Kidney epithelial cell (primary cell): Measurements from ENCODE around the gene METRNL. TPM values are rescaled to one million over a fixed set of nuclear protein-coding genes. Genes with fewer than 3 reads are reported as not detected.

Experiments used
- DNase-seq: peaks from one replicate; pipeline ENCODE4 v3.0.0-alpha.2; 2010; ENCODE audit warnings: low read depth
- H3K27me3 ChIP-seq: 2 replicates; pipeline ENCODE4 v1.6.0; 2011; ENCODE audit warnings: low read length; ENCODE audit not compliant: control insufficient read depth, insufficient read depth
- H3K36me3 ChIP-seq: 2 replicates; pipeline ENCODE4 v1.5.1; 2011; ENCODE audit warnings: low read length; ENCODE audit not compliant: control insufficient read depth, insufficient read depth
- H3K4me3 ChIP-seq: 2 replicates; pipeline ENCODE4 v1.5.1; 2011; ENCODE audit warnings: low read depth, mild to moderate bottlenecking, control low read depth, low read length
- total RNA-seq: library from RNA; depleted of rRNA; stranded (reverse); fragments of >200 nt; gene quantifications from 2 replicates; pipeline ENCODE4 v1.2.3, GENCODE V29; 2015
- TF ChIP-seq, protein P1 (sequence below): IDR thresholded peaks from 2 replicates; pipeline ENCODE4 v1.5.1; 2011; ENCODE audit warnings: mild to moderate bottlenecking, moderate library complexity, low read length, control low read depth, inconsistent platforms; ENCODE audit not compliant: insufficient read depth, poor library complexity, severe bottlenecking

The METRNL gene
- total RNA-seq, 1 donor from 2014 or later = 91.5 TPM

DNA sequence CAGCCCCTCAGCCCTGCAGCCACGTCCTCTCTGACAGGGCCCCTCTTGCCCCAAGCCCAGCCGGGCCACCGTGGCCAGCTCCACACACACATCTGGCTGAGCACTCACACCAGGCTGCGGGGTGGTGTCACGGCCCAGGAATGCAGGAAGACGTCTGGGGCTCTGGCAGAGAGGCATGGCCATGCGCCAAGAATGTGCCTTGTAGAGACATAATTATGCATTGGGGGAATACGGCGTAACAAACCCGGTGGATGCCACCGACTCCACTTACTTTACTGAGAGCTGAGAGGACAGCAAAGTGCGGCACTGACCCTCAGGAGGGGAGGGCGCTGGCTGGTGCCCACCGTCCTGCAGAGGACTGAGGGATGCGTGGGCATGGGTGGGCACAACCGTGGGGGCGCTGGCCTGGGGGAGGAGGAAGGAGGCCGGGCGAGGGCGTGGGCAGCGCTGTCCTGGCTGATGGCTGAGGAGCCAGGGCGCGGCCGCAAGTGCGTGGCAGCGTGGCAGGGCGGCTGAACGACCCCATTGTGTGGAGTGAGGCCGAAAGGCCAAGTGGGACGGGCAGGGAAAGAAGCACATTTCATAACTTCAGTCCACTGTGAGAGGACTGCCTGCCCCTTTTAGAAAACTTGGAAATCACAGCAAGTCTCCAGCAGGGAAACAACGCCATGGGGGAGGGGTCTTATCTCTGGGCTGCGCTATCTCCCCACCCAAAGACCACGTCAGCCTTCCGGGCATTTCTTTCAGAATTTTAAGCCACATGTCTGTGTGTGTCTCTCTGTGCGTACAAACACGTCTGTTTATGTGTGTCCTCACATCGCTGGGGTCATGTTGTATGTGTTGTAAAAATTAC is 30.6 kb downstream of the METRNL start:
- Histone ChIP-seq H3K27me3 (peaks cover 20% of the 10 kb centered on the region), H3K36me3 (no peaks in the 10 kb centered on the region), H3K4me3 (peak overlapping the region; percentile 18)
- DNase-seq = peak; percentile 90
- TF ChIP-seq, protein P1, sequence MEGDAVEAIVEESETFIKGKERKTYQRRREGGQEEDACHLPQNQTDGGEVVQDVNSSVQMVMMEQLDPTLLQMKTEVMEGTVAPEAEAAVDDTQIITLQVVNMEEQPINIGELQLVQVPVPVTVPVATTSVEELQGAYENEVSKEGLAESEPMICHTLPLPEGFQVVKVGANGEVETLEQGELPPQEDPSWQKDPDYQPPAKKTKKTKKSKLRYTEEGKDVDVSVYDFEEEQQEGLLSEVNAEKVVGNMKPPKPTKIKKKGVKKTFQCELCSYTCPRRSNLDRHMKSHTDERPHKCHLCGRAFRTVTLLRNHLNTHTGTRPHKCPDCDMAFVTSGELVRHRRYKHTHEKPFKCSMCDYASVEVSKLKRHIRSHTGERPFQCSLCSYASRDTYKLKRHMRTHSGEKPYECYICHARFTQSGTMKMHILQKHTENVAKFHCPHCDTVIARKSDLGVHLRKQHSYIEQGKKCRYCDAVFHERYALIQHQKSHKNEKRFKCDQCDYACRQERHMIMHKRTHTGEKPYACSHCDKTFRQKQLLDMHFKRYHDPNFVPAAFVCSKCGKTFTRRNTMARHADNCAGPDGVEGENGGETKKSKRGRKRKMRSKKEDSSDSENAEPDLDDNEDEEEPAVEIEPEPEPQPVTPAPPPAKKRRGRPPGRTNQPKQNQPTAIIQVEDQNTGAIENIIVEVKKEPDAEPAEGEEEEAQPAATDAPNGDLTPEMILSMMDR = no peak

DNA sequence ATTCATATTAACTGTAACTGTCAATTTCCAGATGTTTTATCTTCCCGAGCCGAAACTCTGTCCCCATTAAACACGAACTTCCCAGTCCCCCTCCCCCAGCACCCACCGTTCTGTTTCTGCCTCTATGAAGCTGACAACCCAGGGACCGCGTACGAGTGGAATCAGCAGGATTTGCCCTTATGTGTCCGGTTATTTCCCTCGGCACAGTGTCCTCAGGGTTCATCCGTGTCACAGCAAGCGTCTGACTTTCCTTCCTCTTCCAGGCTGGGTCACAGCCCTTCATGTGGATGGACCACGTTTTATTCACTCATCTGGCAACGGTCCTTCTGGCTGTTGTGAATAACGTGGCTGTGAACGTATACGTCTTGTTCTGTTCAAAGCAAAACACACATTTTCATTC is 31.3 kb downstream of the METRNL start:
- H3K4me3 ChIP-seq = no peak overlapping the region

DNA sequence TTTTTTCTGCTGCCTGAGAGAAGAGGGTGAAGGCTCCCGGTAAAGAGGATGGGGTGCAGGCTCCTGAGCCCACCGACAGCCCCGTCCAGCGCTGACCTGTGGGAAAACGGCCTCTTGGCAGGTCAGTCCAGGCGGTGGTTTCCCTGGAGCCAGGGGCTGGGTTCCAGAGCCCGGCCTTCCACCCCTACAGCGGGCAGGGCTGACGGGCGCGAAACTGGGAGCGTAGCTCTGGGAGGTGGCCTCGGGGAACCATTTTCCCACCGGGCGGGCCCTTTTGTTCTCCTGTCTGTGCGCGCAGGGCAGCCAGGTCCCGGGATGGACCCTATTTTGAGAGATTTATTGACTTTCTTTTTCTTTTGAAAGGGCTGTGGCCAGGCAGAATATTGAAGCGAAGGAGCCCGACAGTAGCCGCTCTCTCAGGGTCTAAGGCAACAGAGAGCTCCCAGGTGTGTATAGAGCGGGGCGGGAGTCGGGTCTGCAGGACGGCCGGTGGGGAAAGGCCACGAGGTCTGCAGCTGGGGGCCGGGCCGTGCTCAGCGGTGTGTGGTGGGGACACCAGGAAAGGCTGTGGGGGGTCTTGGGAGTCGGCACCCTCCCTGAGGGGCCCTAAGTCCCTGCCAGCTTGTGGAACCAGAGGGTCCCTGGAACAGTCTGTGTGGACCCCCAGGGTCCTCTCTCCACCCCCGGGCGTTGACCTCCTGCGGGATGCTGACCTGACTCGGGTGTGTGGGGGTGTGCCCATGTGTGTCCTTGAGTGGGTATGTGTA is 32.3 kb downstream of the METRNL start:
- DNase-seq = no peak
- no peaks in the 10 kb centered on the region for H3K36me3 ChIP-seq
- no peak overlapping the region for H3K4me3 ChIP-seq
- TF ChIP-seq, protein P1 = no peak
- peaks cover 19% of the 10 kb centered on the region for H3K27me3 ChIP-seq

More for the DNA sequence above, 31.3 kb downstream of the METRNL start:
- Histone ChIP-seq H3K36me3 (no peaks in the 10 kb centered on the region), H3K27me3 (peaks cover 21% of the 10 kb centered on the region)
- TF ChIP-seq, protein P1 = no peak
- no peak for DNase-seq

DNA sequence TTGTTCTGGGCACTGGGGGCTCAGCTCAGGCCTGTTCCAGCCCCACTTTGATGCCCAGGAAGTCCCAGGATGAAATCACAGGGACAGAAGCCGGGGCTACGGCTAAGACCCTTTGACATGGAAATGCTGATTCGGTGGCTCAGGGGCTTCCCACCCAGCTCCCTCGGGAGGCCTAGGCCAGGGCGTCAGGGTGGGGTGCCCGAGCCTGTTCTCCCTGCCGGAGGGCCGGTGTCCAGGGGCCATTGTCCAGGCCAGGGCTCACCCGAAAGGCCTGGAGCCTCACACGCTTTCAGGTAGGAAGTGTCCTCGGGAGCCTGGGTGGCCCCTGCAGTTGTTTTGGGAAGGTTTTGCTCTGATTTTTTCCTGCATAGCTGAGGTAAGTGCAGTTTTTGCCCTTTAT is 34.0 kb downstream of the METRNL start:
- no peaks in the 10 kb centered on the region for H3K36me3 ChIP-seq
- no peak for DNase-seq
- TF ChIP-seq, protein P1 = no peak
- peaks cover 23% of the 10 kb centered on the region for H3K27me3 ChIP-seq
- H3K4me3 ChIP-seq = no peak overlapping the region

DNA sequence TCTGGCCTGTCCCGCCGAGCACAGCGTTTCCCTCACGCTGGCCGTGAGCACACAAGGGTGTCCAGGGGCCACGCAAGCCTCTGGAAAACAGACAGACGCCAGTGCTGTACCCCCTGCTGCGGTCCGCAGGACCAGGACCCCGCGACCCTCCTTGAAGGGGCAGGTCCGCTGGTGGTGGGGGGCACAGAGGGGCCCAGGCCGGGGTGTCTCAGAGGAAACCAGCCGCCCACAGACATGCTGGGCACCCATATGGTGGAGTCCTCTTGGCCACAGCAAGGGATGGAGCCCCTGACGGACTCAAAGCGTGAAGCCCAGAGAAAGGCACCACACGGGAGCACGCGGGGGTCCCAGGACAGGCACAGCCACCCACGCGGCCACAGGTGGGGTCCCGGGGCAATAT is 34.4 kb downstream of the METRNL start:
- peaks cover 21% of the 10 kb centered on the region for H3K27me3 ChIP-seq
- H3K36me3 ChIP-seq = no peaks in the 10 kb centered on the region
- TF ChIP-seq, protein P1 = no peak
- DNase-seq = no peak
- H3K4me3 ChIP-seq = no peak overlapping the region
